SKM-1 treated with dmso at 0.1 percent for 144 hours (cell line): ENCODE measurements around the gene SLC17A8.

Experiments used
- DNase-seq: peaks from one replicate; lab custom pipeline; 2025; ENCODE audit not compliant: unreplicated experiment; lab: John Stamatoyannopoulos, UW

Gene SLC17A8

DNA sequence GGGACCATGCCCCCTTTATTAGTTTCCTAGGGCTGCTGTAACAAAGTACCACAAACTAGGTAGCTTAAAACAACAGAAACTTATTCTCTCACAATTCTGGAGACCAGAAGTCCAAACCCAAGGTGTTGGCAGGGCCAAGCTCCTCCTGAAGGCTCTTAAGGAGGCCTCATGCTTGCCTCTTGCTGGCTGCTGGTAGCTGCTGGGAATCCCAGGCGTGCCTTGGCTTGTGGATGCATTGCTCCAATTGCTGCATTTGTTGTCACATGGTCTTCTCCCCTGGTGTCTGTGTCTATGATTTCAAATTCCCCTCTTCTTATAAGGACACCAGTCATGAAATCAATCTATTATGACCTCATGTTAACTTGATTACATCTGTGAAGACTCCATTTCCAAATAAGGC, 11.2 kb downstream of the SLC17A8 start:
- no peak for DNase-seq

DNA sequence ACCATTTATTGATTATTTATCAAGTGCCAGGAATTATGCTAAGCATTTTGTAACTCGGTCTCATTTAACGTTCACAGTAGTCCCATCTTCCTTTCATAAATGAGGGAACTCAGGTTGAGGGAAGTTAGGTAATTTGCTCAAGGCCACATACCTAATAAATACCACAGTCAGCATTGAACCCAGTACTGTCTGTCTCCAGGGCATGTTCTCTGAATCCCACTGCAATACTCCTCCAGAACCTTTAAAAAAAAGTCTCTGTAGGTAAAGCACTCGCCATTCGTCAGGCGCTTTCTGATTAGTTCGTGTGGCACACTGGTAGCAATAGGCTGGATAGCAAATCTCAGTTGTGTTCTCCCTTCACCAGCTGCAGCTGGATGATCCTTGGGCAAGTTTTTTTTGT, 14.3 kb downstream of the SLC17A8 start:
- DNase-seq: no peak

DNA sequence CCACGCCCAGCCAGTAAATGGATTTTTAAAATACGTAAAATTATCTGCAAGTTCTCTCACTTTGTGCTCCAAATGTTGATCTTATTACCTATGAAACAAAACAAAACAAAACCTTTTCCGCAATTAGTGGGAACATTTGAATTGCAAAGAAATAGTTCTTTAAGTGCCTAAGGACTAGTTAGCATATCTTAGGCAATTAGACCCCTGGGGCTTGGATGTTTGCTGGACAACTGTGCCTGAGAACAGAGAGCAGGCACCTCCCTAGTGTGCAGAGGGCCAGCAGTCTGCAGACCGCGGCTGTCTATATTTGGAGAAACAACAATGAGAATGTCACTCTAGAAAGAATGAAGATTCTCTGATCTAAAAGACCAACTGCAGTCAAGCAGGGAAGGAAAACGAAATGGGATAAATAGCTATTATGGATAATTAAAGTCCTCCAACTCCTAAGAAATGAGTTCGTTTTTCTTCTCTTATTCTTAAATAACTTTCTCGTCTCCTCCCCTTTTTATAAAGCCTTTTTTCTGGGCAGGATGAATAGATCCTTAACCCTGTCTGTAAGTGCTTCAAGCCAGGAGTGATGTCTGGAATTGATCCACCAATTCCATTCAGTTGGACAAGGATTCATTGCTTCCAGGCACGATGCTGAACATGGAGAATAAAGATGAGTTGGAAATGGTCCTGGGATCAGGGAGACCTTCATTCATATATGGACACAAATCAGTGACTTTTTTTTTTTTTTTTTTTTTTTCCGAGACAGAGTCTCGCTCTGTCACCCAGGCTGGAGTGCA, 16.2 kb downstream of the SLC17A8 start:
- no peak for DNase-seq

DNA sequence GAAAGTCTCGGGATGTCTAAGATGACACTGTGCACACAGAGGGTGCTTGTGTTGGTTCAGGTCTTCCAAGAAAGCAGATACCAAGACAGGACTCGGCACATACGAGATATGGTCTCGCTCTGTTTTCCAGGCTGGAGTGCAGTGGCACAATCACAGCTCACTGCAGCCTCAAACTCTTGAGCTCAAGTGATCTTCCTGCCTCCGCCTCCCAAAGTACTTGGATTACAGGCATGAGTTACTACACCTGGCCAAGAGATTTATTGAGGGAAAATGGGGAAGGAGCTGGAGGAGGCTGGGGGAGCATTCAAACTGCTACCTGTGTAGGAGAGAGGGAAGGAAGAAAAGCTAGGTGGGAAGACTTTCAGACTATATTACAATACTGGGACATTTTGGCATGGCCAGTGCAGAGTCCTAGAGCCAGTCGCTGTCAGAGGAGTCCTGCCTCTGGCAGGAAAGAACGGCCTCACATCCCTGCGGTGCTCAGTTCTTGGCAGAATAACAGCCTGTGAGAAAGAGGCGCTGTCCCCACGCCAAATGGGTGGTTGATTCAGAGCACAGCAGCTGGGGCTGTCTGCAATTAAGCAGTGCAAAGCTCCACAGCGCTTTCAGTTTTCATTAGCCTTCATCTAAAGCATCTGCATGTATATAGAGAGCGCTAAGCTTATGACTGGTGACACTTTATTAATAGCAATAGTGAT, 18.3 kb downstream of the SLC17A8 start:
- no peak for DNase-seq

DNA sequence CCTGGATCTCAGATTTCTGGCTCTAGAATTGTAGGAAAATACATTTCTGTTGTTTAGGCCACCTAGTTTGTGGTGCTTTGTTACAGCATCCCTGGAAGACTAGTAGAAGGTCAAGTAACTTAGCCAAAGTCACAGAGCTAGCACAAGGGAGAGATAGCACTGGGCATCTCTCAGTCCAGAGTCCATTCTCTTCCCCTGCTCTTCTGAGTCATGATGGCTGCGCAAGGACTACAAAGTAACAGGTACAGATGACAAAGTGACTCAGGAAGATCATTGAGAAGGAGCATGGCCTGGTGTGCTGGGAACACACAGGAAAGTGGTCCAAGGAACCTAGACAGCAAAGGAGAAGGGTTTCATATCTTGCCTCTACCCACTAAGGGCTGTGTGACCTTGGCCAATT, 19.3 kb downstream of the SLC17A8 start:
- DNase-seq: no peak

DNA sequence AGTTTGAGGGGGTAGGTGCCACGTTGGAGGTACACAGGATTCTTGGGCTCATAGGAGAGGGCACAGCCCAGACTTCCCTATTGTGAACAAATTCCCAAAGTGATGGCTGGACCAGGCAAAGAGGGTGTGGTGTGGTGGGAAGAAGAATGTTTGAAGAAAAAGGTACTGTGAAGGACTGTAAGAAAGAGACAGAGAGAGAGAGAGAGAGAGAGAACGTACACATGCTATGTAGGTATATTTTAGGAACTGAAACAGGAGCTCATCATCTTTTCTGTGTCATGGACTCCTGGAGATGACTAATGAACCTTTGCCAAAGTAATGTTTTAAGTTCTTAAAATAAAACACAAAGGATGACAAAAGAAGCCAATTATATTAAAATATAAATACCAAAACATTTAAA, 24.5 kb downstream of the SLC17A8 start:
- no peak for DNase-seq

DNA sequence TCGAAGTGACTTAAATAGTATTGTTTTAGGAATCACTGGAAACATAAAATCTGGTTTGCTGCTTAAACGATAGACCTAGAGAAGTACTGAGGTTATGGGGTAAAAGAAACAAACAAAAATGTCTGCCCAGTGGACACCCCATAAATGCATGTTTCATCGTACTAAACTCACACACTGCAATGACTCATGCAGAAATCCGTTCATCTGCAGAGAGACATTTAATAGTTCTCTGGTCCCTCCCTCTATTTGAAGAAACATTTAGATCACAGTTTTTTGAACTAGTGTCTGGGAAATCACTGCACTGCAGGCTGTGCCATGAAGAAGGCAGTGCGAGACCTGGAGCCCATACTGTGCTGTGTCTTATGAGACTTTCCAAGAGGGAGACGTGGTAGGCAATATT, 25.5 kb downstream of the SLC17A8 start:
- DNase-seq: no peak

DNA sequence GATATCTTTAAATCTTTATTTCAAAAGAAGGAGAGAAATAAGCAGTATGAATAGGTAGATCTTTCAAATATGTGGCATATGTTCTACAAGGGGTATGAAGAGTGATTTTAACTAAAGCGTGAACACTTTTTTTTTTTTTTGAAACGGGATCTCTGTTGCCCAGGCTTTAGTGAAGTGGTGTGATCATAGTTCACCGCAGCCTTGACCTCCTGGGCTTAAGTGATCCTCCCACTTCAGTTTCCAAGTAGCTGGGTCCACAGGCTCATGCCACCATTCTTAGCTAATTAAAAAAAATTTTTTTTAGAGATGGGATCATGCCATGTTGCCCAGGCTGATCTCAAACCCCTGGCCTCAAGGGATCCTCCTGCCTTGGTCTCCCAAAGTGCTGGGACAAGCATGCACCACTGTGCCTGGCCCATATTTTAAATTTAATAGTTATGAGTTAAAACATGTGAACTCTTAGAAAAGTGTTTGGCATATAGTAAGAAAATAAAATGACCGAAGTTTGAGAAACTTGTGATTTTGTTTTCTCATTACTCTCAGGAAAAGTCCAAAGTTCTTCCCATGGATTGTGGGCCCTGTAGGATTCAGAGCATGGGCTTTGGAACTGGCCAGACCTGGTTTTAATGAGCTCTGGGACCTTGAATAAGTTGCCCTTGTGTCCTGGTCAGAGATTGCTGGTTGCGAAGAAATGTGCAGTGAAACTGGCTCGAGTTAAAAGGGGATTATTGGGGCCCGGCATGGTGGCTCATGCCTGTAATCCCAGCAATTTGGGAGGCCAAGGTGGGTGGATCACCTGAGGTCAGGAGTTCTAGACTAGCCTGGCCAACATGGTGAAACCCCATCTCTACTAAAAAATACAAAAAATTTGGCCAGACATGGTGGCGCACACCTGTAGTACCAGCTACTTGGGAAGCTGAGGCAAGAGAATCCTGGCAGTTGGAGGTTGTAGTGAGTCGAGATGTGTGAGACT, 27.0 kb downstream of the SLC17A8 start:
- DNase-seq: no peak

DNA sequence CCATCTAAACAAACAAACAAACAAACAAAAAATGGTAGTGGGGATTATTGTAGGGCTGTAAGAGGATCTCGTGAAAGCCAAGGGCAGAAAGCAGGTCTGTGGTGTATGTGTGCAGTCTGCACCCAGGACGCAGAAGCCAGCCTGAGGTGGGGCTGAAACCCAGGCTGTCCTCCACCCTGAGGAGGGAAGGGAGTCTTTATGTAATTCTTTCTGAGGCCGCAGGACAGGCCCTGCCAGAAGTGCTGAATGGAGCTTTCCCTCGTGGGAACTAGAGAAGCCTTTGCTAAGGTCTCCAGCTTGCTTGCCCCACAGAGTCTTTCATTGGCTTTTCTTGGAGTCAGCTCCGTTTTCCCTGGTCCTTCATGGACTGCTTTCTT, 27.7 kb downstream of the SLC17A8 start:
- no peak for DNase-seq

DNA sequence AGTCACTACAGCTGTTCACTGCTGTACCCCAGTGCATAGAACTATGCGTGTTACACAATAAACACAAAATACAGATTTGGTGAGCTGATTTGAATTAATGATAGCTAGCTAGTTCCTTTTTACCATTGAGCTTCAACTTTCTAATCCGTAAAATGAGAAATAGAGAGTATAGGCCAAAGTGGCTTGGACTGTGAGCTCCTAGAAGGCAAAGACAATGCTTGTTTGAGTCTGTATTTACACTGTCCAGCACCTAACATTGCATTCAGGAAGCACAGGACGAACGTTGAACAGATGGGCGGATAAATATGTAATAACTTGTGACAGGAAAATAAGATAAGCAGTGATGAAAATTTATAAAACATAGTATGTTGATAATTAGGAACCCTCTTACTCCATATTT, 31.5 kb downstream of the SLC17A8 start:
- no peak for DNase-seq

DNA sequence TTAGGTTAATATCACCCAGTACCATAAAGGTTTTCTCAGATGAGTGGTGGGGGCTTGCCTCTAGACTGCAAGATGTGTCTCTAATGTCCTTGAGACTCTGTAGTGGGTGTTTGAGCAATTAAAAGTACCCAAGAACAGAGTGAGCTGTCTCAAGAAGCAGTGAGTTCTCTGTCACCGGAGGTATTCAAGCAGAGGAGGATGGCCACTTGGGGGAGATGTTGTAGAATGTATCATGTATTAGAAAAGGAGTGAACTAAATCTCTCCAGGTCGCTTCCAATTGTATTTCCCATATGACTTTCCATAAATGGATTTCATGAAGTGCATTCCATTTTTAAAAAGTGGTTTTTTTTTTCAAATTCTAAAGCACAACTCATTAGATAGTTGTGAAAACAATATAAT, 35.0 kb downstream of the SLC17A8 start:
- DNase-seq: no peak

DNA sequence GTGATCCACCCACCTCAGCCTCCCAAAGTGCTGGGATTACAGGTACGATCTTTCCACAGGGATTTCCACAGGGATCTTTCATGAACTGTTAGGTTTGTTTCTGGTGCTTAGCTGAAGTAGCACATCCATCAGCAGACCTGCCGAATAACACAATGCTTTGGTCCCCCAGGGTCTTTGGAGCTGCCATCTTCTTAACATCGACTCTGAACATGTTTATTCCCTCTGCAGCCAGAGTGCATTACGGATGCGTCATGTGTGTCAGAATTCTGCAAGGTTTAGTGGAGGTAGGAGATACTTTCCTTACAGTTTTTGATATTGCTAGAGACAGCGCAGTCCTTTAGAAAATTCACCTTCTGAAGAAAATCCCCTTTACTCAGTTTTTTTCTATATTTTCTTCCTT, 36.3 kb downstream of the SLC17A8 start:
- no peak for DNase-seq

DNA sequence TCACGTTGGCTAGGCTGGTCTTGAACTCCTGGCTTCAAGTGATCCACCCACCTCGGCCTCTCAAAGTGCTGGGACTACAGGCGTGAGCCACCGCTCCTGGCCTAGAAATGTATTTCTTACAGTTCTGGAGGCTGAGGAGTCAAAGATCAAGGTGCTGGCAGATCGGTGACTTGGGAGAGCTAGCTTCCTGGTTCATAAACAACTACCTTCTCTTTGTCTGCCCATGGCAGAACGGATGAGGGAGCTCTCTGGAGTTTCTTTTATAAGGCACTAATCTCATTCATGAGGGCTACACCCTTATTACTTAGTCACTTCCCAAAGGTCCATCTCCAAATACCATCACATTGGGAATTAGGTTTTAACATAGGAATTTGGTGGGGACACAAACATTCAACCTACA, 38.9 kb downstream of the SLC17A8 start:
- DNase-seq: no peak

DNA sequence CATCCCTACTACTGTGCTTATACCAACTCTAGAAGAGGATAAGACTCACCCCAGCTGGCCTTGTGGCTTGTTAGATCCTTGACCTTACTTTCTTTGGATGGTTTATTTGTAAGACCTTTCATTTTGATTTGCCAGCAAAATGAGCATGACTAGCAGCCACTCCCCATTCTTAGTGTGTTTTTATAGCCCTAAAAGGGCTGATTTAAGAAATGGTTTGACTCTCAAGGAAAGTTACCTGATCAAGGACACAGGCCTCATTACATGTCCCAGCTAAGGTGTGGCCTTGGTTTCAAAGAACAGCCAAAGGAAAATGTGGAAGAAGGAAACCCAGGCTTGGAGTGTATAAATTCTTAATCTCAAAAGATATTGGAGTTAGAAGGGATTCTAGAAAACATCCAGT, 41.4 kb downstream of the SLC17A8 start:
- no peak for DNase-seq

DNA sequence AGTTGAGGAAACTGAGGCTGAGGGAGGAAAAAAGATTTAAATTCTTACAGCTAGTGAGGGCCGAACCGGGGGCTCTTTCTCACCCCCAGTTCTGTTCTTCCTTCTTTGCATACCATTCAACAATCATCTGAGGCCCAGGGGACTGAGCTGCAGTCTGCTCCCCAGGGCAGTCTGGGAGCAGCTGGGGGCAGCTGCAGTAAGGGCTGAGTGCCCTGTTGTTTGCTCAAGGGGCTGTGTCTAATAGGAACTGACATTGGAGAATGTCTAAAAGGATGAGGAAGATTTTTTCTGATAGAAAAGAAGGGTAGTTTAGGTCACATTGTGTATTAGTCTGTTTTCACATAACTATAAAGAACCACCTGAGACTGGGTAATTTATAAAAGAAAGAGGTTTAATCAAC, 42.2 kb downstream of the SLC17A8 start:
- no peak for DNase-seq

DNA sequence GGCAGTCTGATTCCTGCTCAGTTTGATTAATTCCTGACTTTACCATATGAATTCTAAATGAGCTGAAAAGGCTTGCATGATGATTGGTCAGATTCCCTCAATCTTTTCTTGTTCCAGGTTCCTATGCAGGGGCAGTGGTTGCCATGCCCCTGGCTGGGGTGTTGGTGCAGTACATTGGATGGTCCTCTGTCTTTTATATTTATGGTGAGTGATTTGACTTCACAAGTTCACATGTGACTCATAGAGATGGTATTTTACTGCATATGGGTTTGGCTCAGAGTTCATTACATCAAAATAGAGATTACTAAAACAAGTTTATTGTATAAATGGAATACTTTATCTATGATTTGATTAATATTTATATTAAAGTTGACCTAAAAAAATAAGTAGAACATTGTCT, 44.8 kb downstream of the SLC17A8 start:
- DNase-seq: no peak

DNA sequence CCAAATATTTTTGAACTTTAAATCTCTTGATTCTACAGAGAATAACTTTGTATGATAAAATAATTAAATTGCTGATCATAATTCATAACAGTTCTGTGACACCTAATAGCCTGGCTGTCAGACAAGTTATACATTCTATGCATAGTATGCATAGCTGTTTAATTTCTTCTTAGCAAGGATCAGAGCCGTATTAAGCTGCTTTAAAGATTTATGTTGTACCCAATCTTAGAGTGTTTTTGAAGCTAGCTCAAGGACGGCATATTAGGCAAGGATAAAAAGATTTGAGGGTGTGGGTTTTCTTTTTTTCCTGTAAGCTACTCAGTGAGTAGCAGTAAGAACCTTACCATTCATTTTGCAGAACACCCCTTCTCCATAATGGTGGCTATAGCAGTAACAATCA, 45.9 kb downstream of the SLC17A8 start:
- no peak for DNase-seq

DNA sequence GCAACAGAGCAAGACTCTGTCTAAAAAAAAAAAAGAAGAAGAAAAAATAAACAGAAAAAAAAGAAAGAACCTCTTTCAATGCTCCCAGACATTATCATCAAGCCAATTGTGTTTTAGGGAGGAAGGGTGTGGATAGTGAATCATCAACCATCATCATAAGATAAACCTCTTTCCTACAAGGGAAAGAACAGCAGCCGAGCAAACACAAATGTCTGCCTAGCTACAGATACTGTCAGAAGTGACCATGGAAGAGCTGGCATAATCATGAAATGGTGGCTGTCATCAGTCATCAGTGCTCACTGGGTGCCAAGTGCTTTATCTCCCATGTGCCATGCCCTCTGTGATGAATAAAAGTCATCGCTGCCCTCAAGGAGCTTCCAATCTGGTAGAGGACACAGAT, 46.6 kb downstream of the SLC17A8 start:
- DNase-seq: no peak

DNA sequence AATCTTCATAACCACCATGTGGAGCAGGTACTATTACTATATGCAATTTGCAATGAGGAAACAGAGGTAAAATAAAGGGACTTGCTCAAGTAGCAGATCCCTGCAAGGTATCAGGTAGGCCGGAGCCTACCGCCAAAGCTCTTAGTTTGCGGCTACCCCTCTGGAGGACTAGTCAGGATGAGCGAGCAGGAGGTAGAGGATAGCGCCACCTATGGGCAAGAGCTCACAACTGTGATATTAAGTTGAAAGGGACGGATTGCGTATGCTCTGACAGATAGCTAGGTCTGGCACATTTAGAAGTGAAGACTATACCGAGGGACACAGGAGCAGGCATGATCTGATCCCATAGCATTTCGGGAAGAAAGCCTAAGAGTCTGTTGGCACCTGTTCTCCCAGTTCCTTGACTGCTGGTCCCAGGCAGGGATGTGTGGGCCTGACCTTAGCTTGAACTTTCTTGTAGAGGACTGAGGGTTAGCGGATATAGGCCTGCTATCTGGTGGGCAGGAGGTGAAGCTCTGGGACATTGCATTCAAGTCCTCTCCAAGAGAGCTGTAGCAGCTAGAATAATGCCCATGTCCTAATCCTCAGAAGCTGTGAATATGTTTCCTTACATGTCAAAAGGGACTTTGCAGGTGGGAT, 48.0 kb downstream of the SLC17A8 start:
- peak; percentile 1 for DNase-seq

DNA sequence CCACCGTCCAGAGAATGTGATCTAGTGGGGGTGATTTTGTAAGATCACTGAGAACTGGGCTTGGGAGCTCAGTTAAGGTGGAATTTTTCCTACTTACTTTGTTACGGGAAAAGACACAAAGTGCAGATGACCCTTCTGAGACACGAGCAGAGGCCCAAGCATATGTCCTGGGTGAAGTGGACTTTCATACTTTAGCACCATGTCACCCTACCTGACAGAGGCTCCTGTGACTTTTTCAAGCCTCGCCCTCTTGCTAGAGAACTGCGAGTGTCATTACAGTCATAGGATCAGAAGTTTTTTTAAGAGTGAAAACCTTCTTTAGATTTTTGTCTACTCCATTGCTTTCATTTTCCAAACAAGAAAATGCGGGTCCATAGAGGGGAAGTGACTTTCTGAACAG, 56.1 kb downstream of the SLC17A8 start:
- no peak for DNase-seq

DNA sequence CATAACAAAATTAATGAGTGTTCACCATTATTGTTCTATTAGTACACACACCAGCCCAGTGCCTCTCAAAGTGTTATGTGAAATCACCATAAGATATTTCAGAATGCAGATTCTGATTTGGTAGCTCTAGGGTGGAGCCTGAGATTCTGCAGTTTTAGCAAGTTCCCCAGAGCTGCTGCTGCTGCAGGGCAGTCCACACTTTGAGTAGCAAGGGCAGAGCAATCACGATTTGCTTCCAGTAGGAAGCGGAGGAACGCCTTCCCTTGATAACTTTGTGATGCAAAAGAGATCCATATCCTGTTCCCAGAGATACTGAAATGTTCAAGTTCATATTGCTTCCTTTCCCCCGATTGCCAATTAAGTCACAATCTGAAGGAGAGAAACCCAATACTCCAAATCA, 57.9 kb downstream of the SLC17A8 start:
- DNase-seq: no peak
